IMR-90 (cell line): Measurements from ENCODE around the gene COL20A1. TPM values are rescaled to one million over a fixed set of nuclear protein-coding genes. Genes with fewer than 3 reads are reported as not detected.

Experiments used
- ATAC-seq: fragments of 200-7000 bp; cut with Tn5 transposase; 2 replicates; pipeline ENCODE4 v1.9.1; 2020; ENCODE audit warnings: low read depth, mild to moderate bottlenecking, moderate library complexity
- BruUV-seq: library from RNA; stranded (reverse); fragments of 400-500 nt; replicated peaks from 2 replicates; lab custom pipeline; 2021; lab: Mats Ljungman, UMichigan
- CTCF ChIA-PET: fragments of 300-600 bp; formaldehyde crosslinking; extraction: SDS; loops from one replicate; lab custom pipeline; 2021; ENCODE audit warnings: antibody characterized with exemption; lab: Yijun Ruan, JAX
- POLR2A ChIA-PET: fragments of 300-600 bp; sonication (Branson Sonifier 250); formaldehyde crosslinking; loops from one replicate; lab custom pipeline; 2022; ENCODE audit warnings: antibody characterized with exemption; ENCODE audit not compliant: unreplicated experiment; lab: Charles Lee
- DNase-seq: peaks from one replicate; pipeline ENCODE4 v3.0.0; 2013
- H2AFZ ChIP-seq: replicated peaks from 2 replicates; pipeline ENCODE3; 2013; ENCODE audit warnings: low read length, mild to moderate bottlenecking; ENCODE audit not compliant: poor library complexity
- H2AK5ac ChIP-seq: 2 replicates; pipeline ENCODE4 v1.6.1; 2013; ENCODE audit warnings: low read depth, low read length, inconsistent platforms
- H2AK9ac ChIP-seq: replicated peaks from 2 replicates; pipeline ENCODE3; 2013; ENCODE audit warnings: mild to moderate bottlenecking, low read depth, low read length, moderate library complexity; ENCODE audit not compliant: poor library complexity
- H2BK120ac ChIP-seq: 2 replicates; pipeline ENCODE4 v1.6.1; 2013; ENCODE audit warnings: low read depth, low read length, inconsistent platforms
- H2BK15ac ChIP-seq: 3 replicates; pipeline ENCODE4 v1.6.1; 2013; ENCODE audit warnings: low read depth, low read length, inconsistent platforms
- H2BK20ac ChIP-seq: 2 replicates; pipeline ENCODE4 v1.6.1; 2013; ENCODE audit warnings: low read depth, mild to moderate bottlenecking, inconsistent platforms, low read length, moderate library complexity
- H2BK5ac ChIP-seq: 2 replicates; pipeline ENCODE4 v1.6.1; 2013; ENCODE audit warnings: mild to moderate bottlenecking, low read depth, low read length, inconsistent platforms; ENCODE audit not compliant: poor library complexity, severe bottlenecking
- H3K14ac ChIP-seq: replicated peaks from 2 replicates; pipeline ENCODE4 v1.6.1; 2013; ENCODE audit warnings: low read depth, low read length, inconsistent platforms
- H3K18ac ChIP-seq: 2 replicates; pipeline ENCODE4 v1.6.1; 2013; ENCODE audit warnings: low read depth, low read length, control low read depth
- H3K23ac ChIP-seq: 2 replicates; pipeline ENCODE4 v1.6.1; 2013; ENCODE audit warnings: low read depth, low read length, inconsistent platforms
- H3K27ac ChIP-seq: 2 replicates; pipeline ENCODE4 v1.5.1; 2013; ENCODE audit warnings: mild to moderate bottlenecking, control low read depth, low read length; ENCODE audit not compliant: insufficient read depth
- H3K27me3 ChIP-seq: 2 replicates; pipeline ENCODE4 v1.6.1; 2013; ENCODE audit warnings: low read length; ENCODE audit not compliant: control insufficient read depth, insufficient read depth
- H3K36me3 ChIP-seq: 2 replicates; pipeline ENCODE4 v1.6.1; 2013; ENCODE audit warnings: low read length, mixed read lengths; ENCODE audit not compliant: control insufficient read depth, insufficient read depth
- H3K4ac ChIP-seq: 2 replicates; pipeline ENCODE4 v1.6.1; 2013; ENCODE audit warnings: low read depth, low read length, inconsistent platforms
- H3K4me1 ChIP-seq: 2 replicates; pipeline ENCODE4 v1.6.1; 2013; ENCODE audit warnings: low read length, mixed read lengths; ENCODE audit not compliant: control insufficient read depth, insufficient read depth
- H3K4me2 ChIP-seq: 2 replicates; pipeline ENCODE4 v1.6.1; 2013; ENCODE audit warnings: low read depth, mild to moderate bottlenecking, control low read depth, low read length, moderate library complexity
- H3K4me3 ChIP-seq: 2 replicates; pipeline ENCODE4 v1.5.1; 2013; ENCODE audit warnings: low read depth, mild to moderate bottlenecking, control low read depth, low read length, moderate library complexity; ENCODE audit not compliant: insufficient read depth
- H3K56ac ChIP-seq: 2 replicates; pipeline ENCODE4 v1.6.1; 2013; ENCODE audit warnings: low read length, inconsistent platforms; ENCODE audit not compliant: insufficient read depth; ENCODE audit errors: extremely low read depth
- H3K79me1 ChIP-seq, 2 experiments: 2 replicates each; pipeline ENCODE4 v1.6.1; 2013; ENCODE audit warnings: low read length in 2 of 2, inconsistent platforms in 1 of 2, low read depth in 1 of 2
- H3K9ac ChIP-seq: 2 replicates; pipeline ENCODE4 v1.6.1; 2013; ENCODE audit warnings: low read depth, low read length, control low read depth
- H3K9me1 ChIP-seq: 2 replicates; pipeline ENCODE4 v1.6.1; 2013; ENCODE audit warnings: low read length, inconsistent platforms; ENCODE audit not compliant: insufficient read depth
- H3K9me3 ChIP-seq: 2 replicates; pipeline ENCODE4 v1.6.1; 2013; ENCODE audit warnings: low read length; ENCODE audit not compliant: control insufficient read depth, insufficient read depth
- H4K20me1 ChIP-seq: 2 replicates; pipeline ENCODE4 v1.6.1; 2013; ENCODE audit warnings: low read length, inconsistent platforms; ENCODE audit not compliant: insufficient read depth
- H4K5ac ChIP-seq: 2 replicates; pipeline ENCODE4 v1.6.1; 2013; ENCODE audit warnings: mild to moderate bottlenecking, low read depth, low read length, control low read depth
- H4K8ac ChIP-seq, 2 experiments: 2 replicates each; pipeline ENCODE4 v1.6.1; 2013; ENCODE audit warnings: low read depth in 2 of 2, low read length in 2 of 2, control low read depth in 1 of 2, inconsistent platforms in 1 of 2
- H4K91ac ChIP-seq: 2 replicates; pipeline ENCODE4 v1.6.1; 2013; ENCODE audit warnings: low read depth, low read length, inconsistent platforms; ENCODE audit not compliant: insufficient read depth
- BHLHE40 ChIP-seq: fragments of 150-350 bp; IDR thresholded peaks from 2 replicates; pipeline ENCODE4 v1.6.1; 2016; ENCODE audit warnings: mild to moderate bottlenecking, low read depth, low read length
- FOS ChIP-seq: fragments of 150-350 bp; IDR thresholded peaks from 2 replicates; pipeline ENCODE4 v1.6.1; 2016; ENCODE audit warnings: low read depth, low read length
- MXI1 ChIP-seq: IDR thresholded peaks from 2 replicates; pipeline ENCODE4 v1.6.1; 2012; ENCODE audit warnings: low read depth, mild to moderate bottlenecking, low read length, moderate library complexity, borderline replicate concordance
- RCOR1 ChIP-seq: IDR thresholded peaks from 2 replicates; pipeline ENCODE4 v1.6.1; 2012; ENCODE audit warnings: mild to moderate bottlenecking, low read length, improper control_type of control experiment; ENCODE audit not compliant: insufficient replicate concordance
- USF2 ChIP-seq: fragments of 150-350 bp; IDR thresholded peaks from 2 replicates; pipeline ENCODE4 v1.6.1; 2017; ENCODE audit warnings: mild to moderate bottlenecking, antibody characterized with exemption, low read length, low read depth
- WGBS, 2 experiments: methylation state at CpG; one replicate each; pipeline versions ENCODE4 v1.1.5 to v1.1.7; 2013; ENCODE audit warnings: missing lambda C conversion rate in 2 of 2; ENCODE audit not compliant: insufficient read length in 1 of 2; ENCODE audit errors: extremely low coverage in 2 of 2; 5-methylcytosine and 5-hydroxymethylcytosine counted together
- dilution Hi-C: fragments of 300-500 bp; cut with HindIII; formaldehyde crosslinking; loops from one replicate; pipeline ENCODE4 v1.14.3; 2018; ENCODE audit warnings: low sequenced_read_pairs; ENCODE audit not compliant: unreplicated experiment
- in situ Hi-C: fragments of 300-500 bp; cut with MboI; formaldehyde crosslinking; loops from 3 replicates; pipeline ENCODE4 v1.14.3; 2019; ENCODE audit warnings: low sequenced_read_pairs, inconsistent platforms, mixed read lengths
- intact Hi-C: fragments of 100-400 bp; cut with micrococcal nuclease; formaldehyde crosslinking; loops from 2 replicates; pipeline ENCODE4 v1.10.0; 2022
- polyA plus RNA-seq, 3 experiments: library from polyadenylated mRNA; depleted of rRNA; stranded (reverse); fragments of >200 nt; gene quantifications; 2 replicates each; pipeline ENCODE4 v1.2.3, GENCODE V29; 2012; ENCODE audit warnings: low replicate concordance in 1 of 3
- total RNA-seq: library from RNA; depleted of rRNA; stranded (reverse); fragments of >200 nt; gene quantifications from 2 replicates; pipeline ENCODE4 v1.2.3, GENCODE V29; 2012
- TF ChIP-seq, protein P1 (sequence below): conservative IDR thresholded peaks from 2 replicates; pipeline ENCODE4 v1.5.1; 2012; ENCODE audit warnings: mild to moderate bottlenecking, low read depth, low read length, improper control_type of control experiment
- TF ChIP-seq, protein P2 (sequence below): fragments of 150-350 bp; IDR thresholded peaks from 2 replicates; pipeline ENCODE4 v1.6.1; 2016; ENCODE audit warnings: low read depth, mild to moderate bottlenecking, low read length, moderate library complexity, borderline replicate concordance

Gene COL20A1
- total and polyA plus RNA-seq, 2 of the 4 experiments (the other 2 are of a cell fraction) = not detected

DNA sequence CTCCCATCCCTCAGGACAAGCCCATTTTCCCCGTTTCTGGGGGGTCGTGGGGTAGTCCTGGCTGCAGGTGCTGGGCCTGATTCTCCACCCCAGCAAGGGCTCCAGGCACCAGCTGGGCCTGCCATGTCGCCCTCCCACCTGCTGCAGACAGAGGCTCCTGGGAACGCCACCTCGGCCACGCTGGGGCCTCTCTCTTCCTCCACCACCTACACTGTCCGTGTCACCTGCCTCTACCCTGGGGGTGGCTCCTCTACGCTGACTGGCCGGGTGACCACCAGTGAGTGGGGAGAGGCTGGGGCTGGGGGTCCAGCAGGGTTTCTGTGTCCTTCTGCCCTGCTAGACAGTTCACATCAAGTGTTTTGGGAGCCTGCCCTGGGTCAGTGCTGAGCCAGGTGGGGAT, 19.3 kb downstream of the COL20A1 start:
- Histone ChIP-seq H4K20me1 (peaks cover 5% of the 10 kb centered on the region; the same call in 1 of the 2 replicates), H3K23ac (no peak overlapping the region), H3K4me3 (no peak overlapping the region), H3K14ac (no peak overlapping the region), H2BK120ac (no peak overlapping the region), H3K9me1 (no peaks in the 10 kb centered on the region), H3K27me3 (peaks cover 20% of the 10 kb centered on the region; the same call in 1 of the 2 replicates), H4K91ac (no peak overlapping the region), H3K36me3 (no peaks in the 10 kb centered on the region), H2BK15ac (no peak overlapping the region), H2AFZ (peak overlapping the region; percentile 1), H2BK5ac (no peak overlapping the region), H2AK9ac (no peak overlapping the region), H4K8ac (no peak overlapping the region), H2BK20ac (no peak overlapping the region), H3K4ac (no peak overlapping the region), H3K27ac (no peak overlapping the region), H4K5ac (no peak overlapping the region), H3K4me1 (peaks cover 9% of the 10 kb centered on the region; the same call in 1 of the 2 replicates), H2AK5ac (no peak overlapping the region), H3K79me1 (no peaks in the 10 kb centered on the region), H3K9me3 (no peaks in the 10 kb centered on the region), H3K4me2 (no peak overlapping the region), H3K18ac (no peak overlapping the region), H3K56ac (no peak overlapping the region), H3K9ac (no peak overlapping the region)
- intact Hi-C loops = no loop called here
- TF ChIP-seq RCOR1 (no peak), FOS (no peak), USF2 (no peak), BHLHE40 (no peak), MXI1 (no peak)
- TF ChIP-seq, protein P1, sequence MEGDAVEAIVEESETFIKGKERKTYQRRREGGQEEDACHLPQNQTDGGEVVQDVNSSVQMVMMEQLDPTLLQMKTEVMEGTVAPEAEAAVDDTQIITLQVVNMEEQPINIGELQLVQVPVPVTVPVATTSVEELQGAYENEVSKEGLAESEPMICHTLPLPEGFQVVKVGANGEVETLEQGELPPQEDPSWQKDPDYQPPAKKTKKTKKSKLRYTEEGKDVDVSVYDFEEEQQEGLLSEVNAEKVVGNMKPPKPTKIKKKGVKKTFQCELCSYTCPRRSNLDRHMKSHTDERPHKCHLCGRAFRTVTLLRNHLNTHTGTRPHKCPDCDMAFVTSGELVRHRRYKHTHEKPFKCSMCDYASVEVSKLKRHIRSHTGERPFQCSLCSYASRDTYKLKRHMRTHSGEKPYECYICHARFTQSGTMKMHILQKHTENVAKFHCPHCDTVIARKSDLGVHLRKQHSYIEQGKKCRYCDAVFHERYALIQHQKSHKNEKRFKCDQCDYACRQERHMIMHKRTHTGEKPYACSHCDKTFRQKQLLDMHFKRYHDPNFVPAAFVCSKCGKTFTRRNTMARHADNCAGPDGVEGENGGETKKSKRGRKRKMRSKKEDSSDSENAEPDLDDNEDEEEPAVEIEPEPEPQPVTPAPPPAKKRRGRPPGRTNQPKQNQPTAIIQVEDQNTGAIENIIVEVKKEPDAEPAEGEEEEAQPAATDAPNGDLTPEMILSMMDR = no peak
- TF ChIP-seq, protein P2, sequence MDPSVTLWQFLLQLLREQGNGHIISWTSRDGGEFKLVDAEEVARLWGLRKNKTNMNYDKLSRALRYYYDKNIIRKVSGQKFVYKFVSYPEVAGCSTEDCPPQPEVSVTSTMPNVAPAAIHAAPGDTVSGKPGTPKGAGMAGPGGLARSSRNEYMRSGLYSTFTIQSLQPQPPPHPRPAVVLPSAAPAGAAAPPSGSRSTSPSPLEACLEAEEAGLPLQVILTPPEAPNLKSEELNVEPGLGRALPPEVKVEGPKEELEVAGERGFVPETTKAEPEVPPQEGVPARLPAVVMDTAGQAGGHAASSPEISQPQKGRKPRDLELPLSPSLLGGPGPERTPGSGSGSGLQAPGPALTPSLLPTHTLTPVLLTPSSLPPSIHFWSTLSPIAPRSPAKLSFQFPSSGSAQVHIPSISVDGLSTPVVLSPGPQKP = no peak
- ATAC-seq (no peak), DNase-seq (no peak)
- in situ Hi-C loops = no loop called here
- no TSS peak for BruUV-seq
- POLR2A ChIA-PET = no interaction called here
- dilution Hi-C loops = no loop called here
- CTCF ChIA-PET = no interaction called here
- 40% methylated on average over 2 of the region's 9 CpGs; no CpG with 5 or more reads in 1 of the 2 experiments for WGBS, 2 experiments
